Thyroid gland (tissue), 4 donors: ENCODE measurements around the gene CCDC80.

Experiments used
- POLR2A ChIP-seq, 2 donors: fragments of 450-650 bp; IDR thresholded peaks; one replicate each; pipeline ENCODE4 v1.6.1; 2017; ENCODE audit warnings: antibody characterized with exemption in 2 of 2, mild to moderate bottlenecking in 2 of 2, moderate library complexity in 1 of 2
- TF ChIP-seq, protein P1 (sequence below), 6 experiments: fragments of 200-600 bp in 3 of 6; fragments of 450-650 bp in 3 of 6; sonication (generic) in 3 of 6; IDR thresholded peaks; one replicate each; pipeline ENCODE4 v1.5.1; 2016 to 2019; ENCODE audit warnings: antibody characterized with exemption in 6 of 6, mild to moderate bottlenecking in 2 of 6, inconsistent platforms in 1 of 6, moderate library complexity in 1 of 6

DNA sequence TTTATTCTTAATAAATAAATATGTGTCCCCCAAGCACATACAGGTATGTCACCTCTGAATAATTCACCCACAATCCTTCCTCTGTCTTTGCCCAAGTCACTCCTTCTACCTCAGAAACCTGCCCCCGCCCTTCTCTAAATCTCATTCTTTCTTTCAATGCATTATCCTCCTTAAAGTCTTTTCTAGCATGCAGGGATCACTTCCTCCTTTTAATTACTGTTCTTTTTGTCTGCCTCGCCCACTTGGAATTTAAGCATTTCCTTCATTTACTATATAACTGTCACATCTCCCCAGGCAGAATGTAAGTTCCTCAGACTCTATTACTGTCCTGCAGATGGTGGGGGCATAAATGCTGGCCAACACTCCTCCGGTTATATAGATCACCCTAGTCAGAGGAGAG is 7.8 kb downstream of the CCDC80 start:
- TF ChIP-seq, protein P1, sequence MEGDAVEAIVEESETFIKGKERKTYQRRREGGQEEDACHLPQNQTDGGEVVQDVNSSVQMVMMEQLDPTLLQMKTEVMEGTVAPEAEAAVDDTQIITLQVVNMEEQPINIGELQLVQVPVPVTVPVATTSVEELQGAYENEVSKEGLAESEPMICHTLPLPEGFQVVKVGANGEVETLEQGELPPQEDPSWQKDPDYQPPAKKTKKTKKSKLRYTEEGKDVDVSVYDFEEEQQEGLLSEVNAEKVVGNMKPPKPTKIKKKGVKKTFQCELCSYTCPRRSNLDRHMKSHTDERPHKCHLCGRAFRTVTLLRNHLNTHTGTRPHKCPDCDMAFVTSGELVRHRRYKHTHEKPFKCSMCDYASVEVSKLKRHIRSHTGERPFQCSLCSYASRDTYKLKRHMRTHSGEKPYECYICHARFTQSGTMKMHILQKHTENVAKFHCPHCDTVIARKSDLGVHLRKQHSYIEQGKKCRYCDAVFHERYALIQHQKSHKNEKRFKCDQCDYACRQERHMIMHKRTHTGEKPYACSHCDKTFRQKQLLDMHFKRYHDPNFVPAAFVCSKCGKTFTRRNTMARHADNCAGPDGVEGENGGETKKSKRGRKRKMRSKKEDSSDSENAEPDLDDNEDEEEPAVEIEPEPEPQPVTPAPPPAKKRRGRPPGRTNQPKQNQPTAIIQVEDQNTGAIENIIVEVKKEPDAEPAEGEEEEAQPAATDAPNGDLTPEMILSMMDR (IDR thresholded peaks at IDR 0.05), result no peak
- no peak for TF ChIP-seq POLR2A (IDR thresholded peaks at IDR 0.05)
